COLO668 (cell line): ENCODE results near the gene CCZ1B.
"Not testable (repeated sequence)": the region's sequence is repeated elsewhere in the genome, so short reads cannot be mapped to it uniquely, and the experiment has no call there.

Experiments
- DNase-seq: peaks from one replicate; lab custom pipeline; 2025; ENCODE audit not compliant: unreplicated experiment; lab: John Stamatoyannopoulos, UW

CCZ1B gene

DNA sequence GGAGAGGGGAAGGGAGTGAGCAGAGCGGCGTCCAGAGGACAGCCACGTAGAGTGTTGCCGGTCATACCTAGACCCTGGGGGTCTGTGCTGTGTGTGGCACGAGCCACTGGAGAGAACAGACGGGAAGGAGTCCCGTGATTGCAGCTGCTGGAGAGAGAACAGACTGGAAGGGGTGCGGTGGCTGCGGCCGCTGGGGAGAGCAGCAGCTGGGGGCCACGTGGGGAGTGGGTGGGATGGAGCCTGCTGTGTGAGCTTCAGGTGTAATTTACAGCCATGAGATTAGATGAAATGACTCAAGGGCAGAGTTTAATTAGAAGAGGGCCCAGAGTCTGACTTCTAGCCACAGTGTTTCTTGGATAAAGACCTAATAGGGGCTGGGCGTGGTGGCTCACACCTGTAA is 76.7 kb downstream of the CCZ1B start:
- DNase-seq: not testable (repeated sequence)
